Measurements from ENCODE around the gene SRBD1. TPM values are rescaled to one million over a fixed set of nuclear protein-coding genes. Genes with fewer than 3 reads are reported as not detected.

The SRBD1 gene
- polyA plus RNA-seq, 4 donors = 4.7 to 10.9 (median 7.1) TPM

DNA sequence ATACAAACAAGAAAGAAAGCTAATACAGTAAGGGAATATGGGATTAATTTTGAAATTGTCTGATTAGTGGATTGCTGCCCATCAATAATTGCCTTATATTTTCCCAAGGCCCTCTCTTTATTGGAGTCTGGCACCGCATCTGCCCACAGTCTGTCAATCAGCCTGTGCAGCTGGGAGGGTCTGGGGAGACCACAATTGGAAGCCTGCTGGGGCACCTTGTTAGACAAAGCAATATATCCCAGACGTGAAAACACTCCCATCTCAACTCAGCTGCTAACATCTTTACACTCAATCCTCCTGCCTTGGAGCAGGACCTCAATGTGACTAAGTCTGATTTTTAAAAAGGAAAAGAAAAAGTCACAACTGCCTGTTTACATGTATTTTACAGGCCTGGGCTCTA is 258.6 kb downstream of the SRBD1 start:
- H3K4me3 ChIP-seq (ENCODE audit: low read depth in 1 of 3, low read length in 3 of 3) = no peak overlapping the region
- WGBS, 3 donors = 74 to 91% (median 83%) methylated on average over 2 of the region's 2 CpGs
- no peak for FAIRE-seq

DNA sequence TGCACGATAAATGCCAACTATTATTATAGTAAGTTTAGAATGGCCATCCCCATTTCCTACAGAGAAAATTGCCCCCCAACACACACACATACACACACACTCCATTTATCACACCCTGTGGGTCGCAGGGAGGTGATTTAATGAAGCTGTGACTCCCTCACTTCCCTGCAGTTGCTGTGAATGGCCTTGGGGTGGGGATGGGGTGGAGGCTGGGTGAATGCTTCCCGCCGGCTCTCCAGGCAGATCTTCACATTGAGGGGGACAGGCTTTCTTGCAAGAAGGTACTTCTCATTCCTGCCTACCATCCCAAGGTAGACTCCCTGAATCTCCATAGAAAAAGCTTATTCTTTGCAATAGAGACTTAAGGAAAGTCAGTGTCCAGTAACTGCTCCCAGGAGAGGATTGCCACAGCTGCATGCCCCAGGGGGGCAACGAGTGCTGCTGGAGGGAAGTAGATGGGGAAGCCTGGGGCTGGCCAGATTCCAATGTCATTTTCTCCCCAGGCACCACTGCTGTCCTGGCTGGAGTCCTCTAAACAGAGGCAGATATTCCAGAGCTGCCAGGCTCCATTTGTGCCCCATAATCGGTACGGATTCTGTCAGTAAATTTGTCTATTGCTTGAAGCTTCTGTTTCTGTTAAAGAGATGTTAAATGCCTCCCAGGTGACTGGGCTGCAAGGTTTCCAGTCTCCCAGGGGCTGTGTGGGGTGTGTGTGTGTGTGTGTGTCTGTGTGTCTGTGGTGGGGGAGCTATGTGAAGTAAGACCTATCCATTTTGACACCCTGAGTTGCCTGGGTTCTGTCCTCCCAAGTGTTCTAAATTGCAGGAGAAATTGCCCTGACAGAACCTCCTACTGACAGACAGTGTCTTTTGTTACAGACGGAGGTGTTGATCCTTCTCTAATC is 265.5 kb downstream of the SRBD1 start:
- Histone ChIP-seq H3K4me1 (ENCODE audit: control insufficient read depth in 3 of 3, insufficient read depth in 2 of 3, low read depth in 1 of 3, low read length in 2 of 3) (no peaks in the 10 kb centered on the region), H3K9me3 (ENCODE audit: control insufficient read depth in 2 of 2, insufficient read depth in 1 of 2, low read depth in 1 of 2, low read length in 1 of 2) (no peaks in the 10 kb centered on the region), H3K36me3 (ENCODE audit: control insufficient read depth in 3 of 3, insufficient read depth in 2 of 3, low read depth in 1 of 3, low read length in 3 of 3) (no peaks in the 10 kb centered on the region), H3K27ac (ENCODE audit: low read depth in 1 of 3, low read length in 2 of 3) (no peak overlapping the region), H3K27me3 (ENCODE audit: control insufficient read depth in 3 of 3, insufficient read depth in 3 of 3, low read length in 3 of 3) (no peaks in the 10 kb centered on the region), H3K4me3 (ENCODE audit: low read depth in 1 of 3, low read length in 3 of 3) (no peak overlapping the region)
- DNase-seq = no peak
- FAIRE-seq = no peak
- 69 to 81% (median 71%) methylated on average over 8 of the region's 8 CpGs for WGBS, 3 donors

More for the DNA sequence above, 258.6 kb downstream of the SRBD1 start:
- Histone ChIP-seq H3K4me1 (ENCODE audit: control insufficient read depth in 3 of 3, insufficient read depth in 2 of 3, low read depth in 1 of 3, low read length in 2 of 3) (no peaks in the 10 kb centered on the region), H3K9me3 (ENCODE audit: control insufficient read depth in 2 of 2, insufficient read depth in 1 of 2, low read depth in 1 of 2, low read length in 1 of 2) (no peaks in the 10 kb centered on the region), H3K27me3 (ENCODE audit: control insufficient read depth in 3 of 3, insufficient read depth in 3 of 3, low read length in 3 of 3) (no peaks in the 10 kb centered on the region), H3K27ac (ENCODE audit: low read depth in 1 of 3, low read length in 2 of 3) (no peak overlapping the region), H3K36me3 (ENCODE audit: control insufficient read depth in 3 of 3, insufficient read depth in 2 of 3, low read depth in 1 of 3, low read length in 3 of 3) (no peaks in the 10 kb centered on the region)
- no peak for DNase-seq

DNA sequence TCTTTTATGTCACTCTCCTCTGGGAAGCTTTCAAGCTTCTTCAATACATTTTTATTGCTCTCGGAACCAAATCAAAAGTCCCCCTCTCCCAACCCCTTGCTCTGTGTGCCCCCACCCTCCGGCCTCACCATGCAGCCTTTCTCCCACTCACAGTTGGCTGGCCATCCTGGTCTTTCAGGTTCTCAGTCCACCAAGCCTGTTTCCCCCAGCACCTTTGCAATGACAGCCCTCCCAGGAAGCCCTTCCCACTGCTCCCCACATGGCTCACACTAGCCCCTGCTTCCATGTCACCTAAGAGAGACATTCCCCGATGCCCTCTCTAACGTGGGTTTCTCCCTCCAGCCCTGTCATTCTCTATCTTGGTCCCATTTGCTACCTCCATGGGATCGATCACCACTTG is 266.6 kb downstream of the SRBD1 start:
- no peak overlapping the region for H3K27ac ChIP-seq (ENCODE audit: low read depth in 1 of 3, low read length in 2 of 3)
- H3K36me3 ChIP-seq (ENCODE audit: control insufficient read depth in 3 of 3, insufficient read depth in 2 of 3, low read depth in 1 of 3, low read length in 3 of 3) = no peaks in the 10 kb centered on the region
- FAIRE-seq = no peak
- no peaks in the 10 kb centered on the region for H3K4me1 ChIP-seq (ENCODE audit: control insufficient read depth in 3 of 3, insufficient read depth in 2 of 3, low read depth in 1 of 3, low read length in 2 of 3)
- H3K4me3 ChIP-seq (ENCODE audit: low read depth in 1 of 3, low read length in 3 of 3) = no peak overlapping the region
- no peaks in the 10 kb centered on the region for H3K27me3 ChIP-seq (ENCODE audit: control insufficient read depth in 3 of 3, insufficient read depth in 3 of 3, low read length in 3 of 3)
- DNase-seq = no peak
- H3K9me3 ChIP-seq (ENCODE audit: control insufficient read depth in 2 of 2, insufficient read depth in 1 of 2, low read depth in 1 of 2, low read length in 1 of 2) = no peaks in the 10 kb centered on the region
- 80 to 87% (median 84%) methylated on average over 5 of the region's 5 CpGs for WGBS, 3 donors

DNA sequence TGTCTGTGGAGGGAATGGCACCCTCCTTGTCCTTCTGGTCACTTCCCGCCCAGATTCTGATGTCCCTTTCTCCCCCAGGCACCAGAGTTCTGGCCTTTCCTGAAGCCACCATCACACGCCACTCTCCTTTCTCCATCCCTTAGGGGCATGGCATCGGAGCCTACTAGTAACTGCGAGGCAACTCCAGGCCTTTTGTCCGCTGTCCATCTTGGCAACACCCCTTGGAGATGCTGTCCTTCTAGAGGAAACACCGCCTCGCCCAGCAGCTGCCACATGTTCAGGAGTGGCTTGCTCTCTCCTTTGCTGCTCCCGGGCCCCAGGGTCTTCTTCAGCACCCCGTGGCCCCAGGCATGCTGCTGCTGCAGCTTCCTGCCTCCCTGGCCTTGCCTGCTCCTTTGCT is 267.0 kb downstream of the SRBD1 start:
- Histone ChIP-seq H3K4me1 (ENCODE audit: control insufficient read depth in 3 of 3, insufficient read depth in 2 of 3, low read depth in 1 of 3, low read length in 2 of 3) (no peaks in the 10 kb centered on the region), H3K4me3 (ENCODE audit: low read depth in 1 of 3, low read length in 3 of 3) (no peak overlapping the region), H3K36me3 (ENCODE audit: control insufficient read depth in 3 of 3, insufficient read depth in 2 of 3, low read depth in 1 of 3, low read length in 3 of 3) (no peaks in the 10 kb centered on the region), H3K27ac (ENCODE audit: low read depth in 1 of 3, low read length in 2 of 3) (no peak overlapping the region), H3K27me3 (ENCODE audit: control insufficient read depth in 3 of 3, insufficient read depth in 3 of 3, low read length in 3 of 3) (no peaks in the 10 kb centered on the region), H3K9me3 (ENCODE audit: control insufficient read depth in 2 of 2, insufficient read depth in 1 of 2, low read depth in 1 of 2, low read length in 1 of 2) (no peaks in the 10 kb centered on the region)
- WGBS, 3 donors = 79 to 81% (median 81%) methylated on average over 9 of the region's 9 CpGs
- no peak for DNase-seq
- FAIRE-seq = no peak

DNA sequence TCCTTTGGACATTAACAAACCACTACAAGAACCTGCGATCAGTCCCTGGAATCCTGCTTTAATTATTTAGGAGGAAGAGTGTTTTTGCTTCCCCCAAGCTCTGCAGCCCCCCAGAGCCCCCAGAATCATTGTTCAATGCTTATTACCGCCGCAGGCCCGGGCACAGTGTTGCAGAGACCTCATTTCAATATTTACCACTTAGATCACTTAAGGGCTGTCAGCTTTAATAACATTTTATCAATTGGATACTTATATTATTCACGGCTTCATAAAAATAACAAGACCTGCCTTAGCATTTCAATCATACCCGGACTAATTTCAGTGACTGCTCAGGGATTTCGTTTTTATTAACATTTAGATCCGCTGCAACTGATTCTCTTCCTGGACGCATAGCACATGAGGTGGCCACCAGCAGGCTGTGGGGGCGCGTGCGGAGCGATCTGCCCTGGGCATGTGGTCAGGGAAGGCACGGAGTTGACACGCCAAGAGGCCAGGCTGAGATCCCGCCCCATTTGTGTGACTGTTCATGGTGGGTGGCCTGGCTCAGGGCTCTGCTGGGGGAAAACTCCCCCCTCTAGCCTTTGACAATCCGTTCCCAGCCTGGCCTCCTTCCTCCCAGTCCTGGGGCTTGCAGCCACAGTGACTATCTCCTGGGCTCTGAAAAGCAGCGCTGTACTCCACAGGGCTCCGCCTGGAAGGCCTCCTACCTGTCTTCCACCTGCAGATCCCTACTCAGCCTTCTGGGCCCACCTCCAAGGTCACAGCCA is 267.6 kb downstream of the SRBD1 start:
- no peaks in the 10 kb centered on the region for H3K27me3 ChIP-seq (ENCODE audit: control insufficient read depth in 3 of 3, insufficient read depth in 3 of 3, low read length in 3 of 3)
- no peak overlapping the region for H3K4me3 ChIP-seq (ENCODE audit: low read depth in 1 of 3, low read length in 3 of 3)
- no peak for DNase-seq
- H3K9me3 ChIP-seq (ENCODE audit: control insufficient read depth in 2 of 2, insufficient read depth in 1 of 2, low read depth in 1 of 2, low read length in 1 of 2) = no peaks in the 10 kb centered on the region
- H3K27ac ChIP-seq (ENCODE audit: low read depth in 1 of 3, low read length in 2 of 3) = no peak overlapping the region
- no peaks in the 10 kb centered on the region for H3K4me1 ChIP-seq (ENCODE audit: control insufficient read depth in 3 of 3, insufficient read depth in 2 of 3, low read depth in 1 of 3, low read length in 2 of 3)
- WGBS, 3 donors = 76 to 91% (median 91%) methylated on average over 19 of the region's 19 CpGs
- no peaks in the 10 kb centered on the region for H3K36me3 ChIP-seq (ENCODE audit: control insufficient read depth in 3 of 3, insufficient read depth in 2 of 3, low read depth in 1 of 3, low read length in 3 of 3)
- FAIRE-seq = no peak

GRCh38 chr2:45340318-45340717 is 270.7 kb downstream of the SRBD1 start:
- WGBS, 3 donors = 80 to 88% (median 83%) methylated on average over 3 of the region's 3 CpGs
- no peak for FAIRE-seq

DNA sequence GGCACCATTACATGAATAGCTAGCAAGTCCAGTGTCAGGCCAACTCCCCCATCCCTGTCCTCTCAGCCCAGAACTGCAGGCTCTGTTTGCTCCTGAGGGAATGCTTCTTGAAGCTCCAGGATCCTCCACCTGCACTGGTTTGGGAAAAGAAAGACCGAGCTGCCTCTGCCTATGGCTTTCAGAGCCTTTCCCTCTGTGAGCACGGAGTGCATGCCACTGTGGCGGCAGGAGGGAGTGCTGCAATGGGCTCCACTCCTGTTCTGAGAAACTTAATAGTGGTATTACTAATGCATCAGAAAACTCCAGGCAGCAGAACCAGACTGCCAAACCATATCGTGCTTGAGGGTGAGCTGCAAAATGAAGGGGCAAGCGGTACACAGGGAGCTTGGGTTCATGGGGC is 271.8 kb downstream of the SRBD1 start:
- no peaks in the 10 kb centered on the region for H3K4me1 ChIP-seq (ENCODE audit: control insufficient read depth in 3 of 3, insufficient read depth in 2 of 3, low read depth in 1 of 3, low read length in 2 of 3)
- no peak overlapping the region for H3K4me3 ChIP-seq (ENCODE audit: low read depth in 1 of 3, low read length in 3 of 3)
- no peaks in the 10 kb centered on the region for H3K36me3 ChIP-seq (ENCODE audit: control insufficient read depth in 3 of 3, insufficient read depth in 2 of 3, low read depth in 1 of 3, low read length in 3 of 3)
- 90 to 94% (median 92%) methylated on average over 5 of the region's 5 CpGs for WGBS, 3 donors
- no peaks in the 10 kb centered on the region for H3K27me3 ChIP-seq (ENCODE audit: control insufficient read depth in 3 of 3, insufficient read depth in 3 of 3, low read length in 3 of 3)
- no peaks in the 10 kb centered on the region for H3K9me3 ChIP-seq (ENCODE audit: control insufficient read depth in 2 of 2, insufficient read depth in 1 of 2, low read depth in 1 of 2, low read length in 1 of 2)
- no peak overlapping the region for H3K27ac ChIP-seq (ENCODE audit: low read depth in 1 of 3, low read length in 2 of 3)
- no peak for FAIRE-seq
- no peak for DNase-seq

More at GRCh38 chr2:45340318-45340717, 270.7 kb downstream of the SRBD1 start:
- no peaks in the 10 kb centered on the region for H3K9me3 ChIP-seq (ENCODE audit: control insufficient read depth in 2 of 2, insufficient read depth in 1 of 2, low read depth in 1 of 2, low read length in 1 of 2)
- no peaks in the 10 kb centered on the region for H3K4me1 ChIP-seq (ENCODE audit: control insufficient read depth in 3 of 3, insufficient read depth in 2 of 3, low read depth in 1 of 3, low read length in 2 of 3)
- no peak overlapping the region for H3K27ac ChIP-seq (ENCODE audit: low read depth in 1 of 3, low read length in 2 of 3)
- H3K36me3 ChIP-seq (ENCODE audit: control insufficient read depth in 3 of 3, insufficient read depth in 2 of 3, low read depth in 1 of 3, low read length in 3 of 3) = no peaks in the 10 kb centered on the region
- no peaks in the 10 kb centered on the region for H3K27me3 ChIP-seq (ENCODE audit: control insufficient read depth in 3 of 3, insufficient read depth in 3 of 3, low read length in 3 of 3)
- H3K4me3 ChIP-seq (ENCODE audit: low read depth in 1 of 3, low read length in 3 of 3) = no peak overlapping the region
- DNase-seq = no peak

Measured in small intestine (tissue), 7 donors.